Hindlimb muscle (tissue), 1 donor: ENCODE data around the gene SDF4. TPM values are rescaled to one million over a fixed set of nuclear protein-coding genes. Genes with fewer than 3 reads are reported as not detected.
"Not testable (repeated sequence)": the region's sequence is repeated elsewhere in the genome, so short reads cannot be mapped to it uniquely, and the experiment has no call there.

Source experiments
- DNase-seq: peaks from one replicate; pipeline ENCODE4 v3.0.0-alpha.2; 2013
- polyA plus RNA-seq: library from polyadenylated mRNA; unstranded; fragments of 120-200 nt; gene quantifications from one replicate; pipeline ENCODE4 v1.2.1, GENCODE V29; 2013; ENCODE audit not compliant: insufficient read length

Gene SDF4
- polyA plus RNA-seq, 1 donor = 92.9 TPM

GRCh38 chr1:1197551-1198422 lies 34.0 kb downstream of the SDF4 start:
- no peak for DNase-seq

- no peak for DNase-seq
These were observed 34.7 kb downstream of the SDF4 start for GRCh38 chr1:1197188-1197500.

- no peak for DNase-seq
These were observed 35.2 kb downstream of the SDF4 start for GRCh38 chr1:1196431-1197187.

GRCh38 chr1:1195726-1196125 lies 36.1 kb downstream of the SDF4 start:
- DNase-seq = not testable (repeated sequence)

- no peak for DNase-seq
These were observed 37.1 kb downstream of the SDF4 start for GRCh38 chr1:1194723-1195122.

- no peak for DNase-seq
These were observed 40.1 kb downstream of the SDF4 start for GRCh38 chr1:1191734-1192133.

- DNase-seq = no peak
These were observed 42.7 kb downstream of the SDF4 start for GRCh38 chr1:1189111-1189510.

GRCh38 chr1:1187938-1188337 lies 43.9 kb downstream of the SDF4 start:
- DNase-seq = no peak

GRCh38 chr1:1185101-1185765 lies 46.6 kb downstream of the SDF4 start:
- DNase-seq = no peak

- DNase-seq = no peak
These were observed 47.7 kb downstream of the SDF4 start for GRCh38 chr1:1183833-1184775.

- DNase-seq = peak; percentile 42
These were observed 48.5 kb downstream of the SDF4 start for GRCh38 chr1:1183221-1183747.

GRCh38 chr1:1182491-1183220 lies 49.1 kb downstream of the SDF4 start:
- DNase-seq = no peak

- no peak for DNase-seq
These were observed 49.8 kb downstream of the SDF4 start for GRCh38 chr1:1181938-1182410.

- no peak for DNase-seq
These were observed 50.5 kb downstream of the SDF4 start for GRCh38 chr1:1181129-1181937.

- no peak for DNase-seq
These were observed 51.6 kb downstream of the SDF4 start for GRCh38 chr1:1179983-1180861.

GRCh38 chr1:1179346-1179982 lies 52.3 kb downstream of the SDF4 start:
- no peak for DNase-seq

GRCh38 chr1:1178794-1179331 lies 52.9 kb downstream of the SDF4 start:
- no peak for DNase-seq

- no peak for DNase-seq
These were observed 54.2 kb downstream of the SDF4 start for GRCh38 chr1:1177452-1178206.
